HEK293 (cell line): ENCODE data around the gene ASIC3.

Experiments used
- CTCF ChIA-PET: fragments of 350-600 bp; formaldehyde crosslinking; extraction: SDS; loops from one replicate; lab custom pipeline; 2021; ENCODE audit warnings: antibody characterized with exemption; lab: Yijun Ruan, JAX
- POLR2A ChIA-PET: fragments of 300-600 bp; formaldehyde crosslinking; extraction: SDS; loops from one replicate; lab custom pipeline; 2020; ENCODE audit warnings: antibody characterized with exemption, inconsistent platforms; lab: Yijun Ruan, JAX
- H3K27ac ChIP-seq: fragments of 200-500 bp; sonication (Bioruptor generic); 2 replicates; pipeline ENCODE4 v1.5.1; 2014; ENCODE audit warnings: low read depth, low read length, control low read depth, inconsistent platforms; ENCODE audit errors: extremely low read depth
- H3K36me3 ChIP-seq, 2 experiments: fragments of 200-500 bp in 1 of 2; sonication (Bioruptor generic) in 1 of 2; 1 replicate in 1 of 2; 2 replicates in 1 of 2; pipeline ENCODE4 v1.5.1; 2014 to 2017; ENCODE audit warnings: inconsistent platforms in 2 of 2, low read length in 2 of 2; ENCODE audit not compliant: control insufficient read depth in 2 of 2, insufficient read depth in 1 of 2
- H3K4me1 ChIP-seq: fragments of 200-500 bp; sonication (Bioruptor generic); 2 replicates; pipeline ENCODE4 v1.5.1; 2014; ENCODE audit warnings: mild to moderate bottlenecking, low read length, inconsistent platforms; ENCODE audit not compliant: control insufficient read depth, insufficient read depth
- H3K4me3 ChIP-seq: 2 replicates; pipeline ENCODE4 v1.5.1; 2011; ENCODE audit warnings: low read depth, mild to moderate bottlenecking, control low read depth, low read length, moderate library complexity
- H3K9me3 ChIP-seq: fragments of 200-500 bp; sonication (Bioruptor generic); 2 replicates; pipeline ENCODE4 v1.5.1; 2014; ENCODE audit warnings: low read depth, low read length, inconsistent platforms; ENCODE audit not compliant: control insufficient read depth, insufficient read depth
- GFI1B ChIP-seq: fragments of 450-650 bp; formaldehyde crosslinking; IDR thresholded peaks from 2 replicates; pipeline ENCODE4 v1.5.1; 2016; ENCODE audit warnings: missing biosample characterization, missing genetic modification characterization
- KLF9 ChIP-seq: fragments of 450-650 bp; formaldehyde crosslinking; IDR thresholded peaks from 2 replicates; pipeline ENCODE4 v1.5.1; 2016; ENCODE audit warnings: missing biosample characterization, missing genetic modification characterization, low read depth
- PRDM6 ChIP-seq: fragments of 450-650 bp; formaldehyde crosslinking; IDR thresholded peaks from 2 replicates; pipeline ENCODE4 v1.5.1; 2017; ENCODE audit warnings: missing biosample characterization, missing genetic modification characterization
- SCRT1 ChIP-seq: fragments of 450-650 bp; formaldehyde crosslinking; IDR thresholded peaks from 2 replicates; pipeline ENCODE4 v1.5.1; 2016; ENCODE audit warnings: missing biosample characterization, missing genetic modification characterization, borderline replicate concordance
- ZFHX2 ChIP-seq: fragments of 450-650 bp; formaldehyde crosslinking; conservative IDR thresholded peaks from 2 replicates; pipeline ENCODE4 v1.5.1; 2016; ENCODE audit warnings: missing biosample characterization, missing genetic modification characterization
- ZNF138 ChIP-seq: fragments of 450-650 bp; formaldehyde crosslinking; IDR thresholded peaks from 2 replicates; pipeline ENCODE4 v1.5.1; 2016; ENCODE audit warnings: missing biosample characterization, missing genetic modification characterization, borderline replicate concordance
- ZNF148 ChIP-seq: fragments of 450-650 bp; formaldehyde crosslinking; IDR thresholded peaks from 2 replicates; pipeline ENCODE4 v1.5.0; 2017; ENCODE audit warnings: missing biosample characterization, missing genetic modification characterization, borderline replicate concordance
- ZNF16 ChIP-seq: fragments of 450-650 bp; formaldehyde crosslinking; IDR thresholded peaks from 2 replicates; pipeline ENCODE4 v1.5.1; 2016; ENCODE audit warnings: low read depth, missing biosample characterization, missing genetic modification characterization
- ZNF174 ChIP-seq: fragments of 450-650 bp; formaldehyde crosslinking; IDR thresholded peaks from 2 replicates; pipeline ENCODE4 v1.5.0; 2017; ENCODE audit warnings: missing biosample characterization, mild to moderate bottlenecking, missing genetic modification characterization
- ZNF184 ChIP-seq: fragments of 450-650 bp; IDR thresholded peaks from 2 replicates; pipeline ENCODE4 v1.5.1; 2018; ENCODE audit warnings: missing biosample characterization, mild to moderate bottlenecking, missing genetic modification characterization
- ZNF37A ChIP-seq: fragments of 450-650 bp; IDR thresholded peaks from 2 replicates; pipeline ENCODE4 v1.5.1; 2018; ENCODE audit warnings: missing biosample characterization, missing genetic modification characterization
- ZNF426 ChIP-seq: fragments of 450-650 bp; formaldehyde crosslinking; IDR thresholded peaks from 2 replicates; pipeline ENCODE4 v1.5.1; 2017; ENCODE audit warnings: missing biosample characterization, missing genetic modification characterization, mild to moderate bottlenecking, inconsistent platforms, moderate library complexity
- ZNF510 ChIP-seq: fragments of 450-650 bp; formaldehyde crosslinking; IDR thresholded peaks from 2 replicates; pipeline ENCODE4 v1.5.1; 2018; ENCODE audit warnings: mild to moderate bottlenecking, missing genetic modification characterization, missing biosample characterization; ENCODE audit not compliant: insufficient replicate concordance
- ZNF514 ChIP-seq: fragments of 450-650 bp; formaldehyde crosslinking; IDR thresholded peaks from 2 replicates; pipeline ENCODE4 v1.5.1; 2016; ENCODE audit warnings: missing biosample characterization, missing genetic modification characterization
- ZNF529 ChIP-seq: fragments of 450-650 bp; formaldehyde crosslinking; IDR thresholded peaks from 2 replicates; pipeline ENCODE4 v1.5.1; 2017; ENCODE audit warnings: missing genetic modification characterization, missing biosample characterization; ENCODE audit not compliant: insufficient replicate concordance
- ZNF571 ChIP-seq: fragments of 450-650 bp; formaldehyde crosslinking; IDR thresholded peaks from 2 replicates; pipeline ENCODE4 v1.5.0; 2017; ENCODE audit warnings: missing biosample characterization, missing genetic modification characterization
- ZNF768 ChIP-seq: fragments of 450-650 bp; formaldehyde crosslinking; IDR thresholded peaks from 2 replicates; pipeline ENCODE4 v1.5.1; 2018; ENCODE audit warnings: missing biosample characterization, mild to moderate bottlenecking, missing genetic modification characterization
- ZSCAN23 ChIP-seq: fragments of 450-650 bp; formaldehyde crosslinking; IDR thresholded peaks from 2 replicates; pipeline ENCODE4 v1.5.1; 2016; ENCODE audit warnings: missing biosample characterization, missing genetic modification characterization
- TF ChIP-seq, protein P1 (sequence below): fragments of 450-650 bp; formaldehyde crosslinking; IDR thresholded peaks from 2 replicates; pipeline ENCODE4 v1.5.1; 2017; ENCODE audit warnings: missing biosample characterization, mild to moderate bottlenecking, missing genetic modification characterization, moderate library complexity
- TF ChIP-seq, protein P2 (sequence below): fragments of 450-650 bp; formaldehyde crosslinking; IDR thresholded peaks from 2 replicates; pipeline ENCODE4 v1.5.1; 2016; ENCODE audit warnings: missing biosample characterization, missing genetic modification characterization
- TF ChIP-seq, protein P3 (sequence below): fragments of 450-650 bp; formaldehyde crosslinking; IDR thresholded peaks from 2 replicates; pipeline ENCODE4 v1.5.1; 2016; ENCODE audit warnings: missing biosample characterization, missing genetic modification characterization

Gene ASIC3

DNA sequence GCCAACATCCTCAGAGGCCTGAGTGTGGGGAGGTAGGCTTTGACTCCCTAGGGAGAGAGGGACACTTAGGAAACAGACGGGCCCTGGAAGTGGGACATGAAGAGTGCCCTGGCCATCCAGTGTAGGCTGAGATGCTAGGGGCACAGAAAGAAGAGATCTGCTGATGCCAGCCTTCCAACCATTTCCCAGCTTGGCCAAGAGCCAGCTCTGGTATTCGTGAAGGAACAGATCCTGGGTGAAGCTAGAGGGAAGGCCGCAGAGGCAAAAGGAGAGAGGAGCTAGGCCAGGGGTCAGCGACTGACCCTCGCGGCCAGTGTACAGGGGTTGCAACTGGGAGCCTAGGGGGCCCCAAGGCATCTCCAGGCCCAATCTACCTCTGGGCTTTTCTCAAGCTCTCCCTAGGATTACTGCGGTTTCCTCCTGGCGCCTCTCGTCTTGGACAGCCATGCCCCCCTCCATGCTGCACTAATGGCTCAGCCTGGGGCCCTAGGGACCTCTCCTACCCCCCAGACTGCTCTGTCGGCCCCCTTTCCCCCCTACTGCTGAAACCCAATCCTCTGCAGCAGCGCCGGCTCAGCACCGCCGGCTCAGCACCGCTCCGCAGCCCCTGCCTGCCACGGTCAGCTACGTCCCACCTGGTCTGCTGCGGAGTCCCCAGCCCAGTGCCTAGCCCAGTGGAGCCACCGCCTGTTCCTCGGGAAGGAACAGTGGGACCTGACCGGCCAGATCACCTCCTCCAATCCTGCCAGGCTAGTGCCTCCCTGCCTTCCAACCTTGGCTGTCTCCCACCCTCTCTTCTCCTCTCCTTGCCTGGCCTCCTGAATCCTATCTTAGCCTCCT is at the start of gene ASIC3 (continued):
- TF ChIP-seq ZNF426 (tag by site-specific recombination), result no peak
- TF ChIP-seq, all 188 proteins: peak for 3

- Histone ChIP-seq H3K4me1 (no peaks in the 10 kb centered on the region), H3K4me3 (no peak overlapping the region), H3K27ac (no peak overlapping the region)
- no peak for TF ChIP-seq ZNF184 (tag by site-specific recombination)
- no peak for TF ChIP-seq ZNF174 (tag by site-specific recombination)
- TF ChIP-seq ZNF529 (tag by site-specific recombination), result no peak
- no peak for TF ChIP-seq ZNF768 (tag by site-specific recombination)
- TF ChIP-seq, protein P1, sequence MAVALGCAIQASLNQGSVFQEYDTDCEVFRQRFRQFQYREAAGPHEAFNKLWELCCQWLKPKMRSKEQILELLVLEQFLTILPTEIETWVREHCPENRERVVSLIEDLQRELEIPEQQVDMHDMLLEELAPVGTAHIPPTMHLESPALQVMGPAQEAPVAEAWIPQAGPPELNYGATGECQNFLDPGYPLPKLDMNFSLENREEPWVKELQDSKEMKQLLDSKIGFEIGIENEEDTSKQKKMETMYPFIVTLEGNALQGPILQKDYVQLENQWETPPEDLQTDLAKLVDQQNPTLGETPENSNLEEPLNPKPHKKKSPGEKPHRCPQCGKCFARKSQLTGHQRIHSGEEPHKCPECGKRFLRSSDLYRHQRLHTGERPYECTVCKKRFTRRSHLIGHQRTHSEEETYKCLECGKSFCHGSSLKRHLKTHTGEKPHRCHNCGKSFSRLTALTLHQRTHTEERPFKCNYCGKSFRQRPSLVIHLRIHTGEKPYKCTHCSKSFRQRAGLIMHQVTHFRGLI (tag by site-specific recombination), result no peak
- TF ChIP-seq ZNF510 (tag by site-specific recombination), result no peak
- TF ChIP-seq, all 188 proteins: peak for 0
- POLR2A ChIA-PET, result no interaction called here
- H3K36me3 ChIP-seq, result no peaks in the 10 kb centered on the region
- no peaks in the 10 kb centered on the region for H3K9me3 ChIP-seq
- CTCF ChIA-PET, result no interaction called here
These were observed 49.3 kb upstream of the ASIC3 start for GRCh38 chr7:150999001-150999400.

GRCh38 chr7:150999497-151000230 is 48.7 kb upstream of the ASIC3 start:
- H3K36me3 ChIP-seq, result no peaks in the 10 kb centered on the region
- H3K9me3 ChIP-seq, result no peaks in the 10 kb centered on the region
- POLR2A ChIA-PET, result no interaction called here
- no peak overlapping the region for H3K4me3 ChIP-seq
- CTCF ChIA-PET, result interaction anchor here (1.0 kb wide), 1 partner anchor 19 kb away, joined by 4 read pairs; no protein-coding TSS in a partner anchor
- H3K4me1 ChIP-seq, result no peaks in the 10 kb centered on the region
- H3K27ac ChIP-seq, result no peak overlapping the region
- TF ChIP-seq, protein P2, sequence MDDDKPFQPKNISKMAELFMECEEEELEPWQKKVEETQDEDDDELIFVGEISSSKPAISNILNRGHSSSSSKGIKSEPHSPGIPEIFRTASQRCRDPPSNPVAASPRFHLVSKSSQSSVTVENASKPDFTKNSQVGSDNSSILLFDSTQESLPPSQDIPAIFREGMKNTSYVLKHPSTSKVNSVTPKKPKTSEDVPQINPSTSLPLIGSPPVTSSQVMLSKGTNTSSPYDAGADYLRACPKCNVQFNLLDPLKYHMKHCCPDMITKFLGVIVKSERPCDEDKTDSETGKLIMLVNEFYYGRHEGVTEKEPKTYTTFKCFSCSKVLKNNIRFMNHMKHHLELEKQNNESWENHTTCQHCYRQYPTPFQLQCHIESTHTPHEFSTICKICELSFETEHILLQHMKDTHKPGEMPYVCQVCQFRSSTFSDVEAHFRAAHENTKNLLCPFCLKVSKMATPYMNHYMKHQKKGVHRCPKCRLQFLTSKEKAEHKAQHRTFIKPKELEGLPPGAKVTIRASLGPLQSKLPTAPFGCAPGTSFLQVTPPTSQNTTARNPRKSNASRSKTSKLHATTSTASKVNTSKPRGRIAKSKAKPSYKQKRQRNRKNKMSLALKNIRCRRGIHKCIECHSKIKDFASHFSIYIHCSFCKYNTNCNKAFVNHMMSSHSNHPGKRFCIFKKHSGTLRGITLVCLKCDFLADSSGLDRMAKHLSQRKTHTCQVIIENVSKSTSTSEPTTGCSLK, result no peak
- TF ChIP-seq ZFHX2 (tag by site-specific recombination) (peak; percentile 98), ZNF514 (no peak), ZNF571 (tag by site-specific recombination) (no peak), KLF9 (0 out of 2 replicates have a peak, but pooled peaks have one; percentile 31), ZNF148 (tag by site-specific recombination) (no peak), ZSCAN23 (no peak), SCRT1 (no peak), ZNF138 (tag by site-specific recombination) (no peak), GFI1B (tag by site-specific recombination) (no peak), ZNF37A (no peak), PRDM6 (no peak), ZNF16 (tag by site-specific recombination) (no peak), ZNF768 (tag by site-specific recombination) (no peak)
- TF ChIP-seq, protein P3, sequence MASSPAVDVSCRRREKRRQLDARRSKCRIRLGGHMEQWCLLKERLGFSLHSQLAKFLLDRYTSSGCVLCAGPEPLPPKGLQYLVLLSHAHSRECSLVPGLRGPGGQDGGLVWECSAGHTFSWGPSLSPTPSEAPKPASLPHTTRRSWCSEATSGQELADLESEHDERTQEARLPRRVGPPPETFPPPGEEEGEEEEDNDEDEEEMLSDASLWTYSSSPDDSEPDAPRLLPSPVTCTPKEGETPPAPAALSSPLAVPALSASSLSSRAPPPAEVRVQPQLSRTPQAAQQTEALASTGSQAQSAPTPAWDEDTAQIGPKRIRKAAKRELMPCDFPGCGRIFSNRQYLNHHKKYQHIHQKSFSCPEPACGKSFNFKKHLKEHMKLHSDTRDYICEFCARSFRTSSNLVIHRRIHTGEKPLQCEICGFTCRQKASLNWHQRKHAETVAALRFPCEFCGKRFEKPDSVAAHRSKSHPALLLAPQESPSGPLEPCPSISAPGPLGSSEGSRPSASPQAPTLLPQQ (tag by site-specific recombination), result no peak
